Measurements from ENCODE around the gene LIPC. TPM values are rescaled to one million over a fixed set of nuclear protein-coding genes. Genes with fewer than 3 reads are reported as not detected.

The LIPC gene
- total and polyA plus RNA-seq, 2 donors (not counting 1 experiment from before 2014, with no cell fraction given) = 0.82 to 4.0 TPM

DNA sequence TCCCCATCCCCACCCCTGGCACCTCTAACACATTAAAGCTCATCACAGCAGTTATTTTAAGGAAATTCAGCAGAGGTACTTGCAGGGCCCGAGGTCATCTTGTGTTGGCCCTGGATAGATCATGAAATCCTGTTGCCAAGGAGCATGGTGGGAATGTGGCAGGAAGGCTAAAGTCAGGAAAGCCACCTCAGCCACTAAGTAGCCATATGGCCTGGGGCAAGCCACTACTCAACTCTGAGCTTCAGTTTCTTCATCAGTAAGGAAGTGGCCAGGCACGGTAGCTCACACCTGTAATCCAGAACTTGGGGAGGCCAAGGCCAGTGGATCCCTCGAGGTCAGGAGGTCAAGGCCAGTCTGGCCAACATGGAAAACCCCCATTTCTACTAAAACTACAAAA lies 55.9 kb downstream of the LIPC start:
- Histone ChIP-seq H3K27ac (ENCODE audit: insufficient read depth, low read length) (no peak overlapping the region), H3K4me2 (ENCODE audit: extremely low read depth, insufficient read depth, low read length) (no peak overlapping the region), H3K36me3 (ENCODE audit: control insufficient read depth, insufficient read depth, low read length) (no peaks in the 10 kb centered on the region), H3K9me3 (ENCODE audit: control insufficient read depth, insufficient read depth, low read depth, low read length) (no peaks in the 10 kb centered on the region), H4K20me1 (ENCODE audit: control insufficient read depth, extremely low read depth, insufficient read depth, low read length) (no peaks in the 10 kb centered on the region), H2AFZ (ENCODE audit: low read length) (no peak overlapping the region), H3K27me3 (ENCODE audit: control insufficient read depth, insufficient read depth, low read length) (no peaks in the 10 kb centered on the region), H3K79me2 (ENCODE audit: control insufficient read depth, insufficient read depth, low read length) (no peaks in the 10 kb centered on the region), H3K4me3 (replicated peaks in 1 of 4; ENCODE audit: control extremely low read depth in 1 of 4, insufficient read depth in 1 of 4, low read depth in 3 of 4, low read length in 4 of 4) (no peak overlapping the region), H3K4me1 (ENCODE audit: control insufficient read depth, extremely low read depth, insufficient read depth, low read length) (no peaks in the 10 kb centered on the region), H3K9ac (ENCODE audit: insufficient read depth, low read length) (no peak overlapping the region)
- no peak for DNase-seq (ENCODE audit: low read depth in 2 of 2)
- TF ChIP-seq, protein P1, sequence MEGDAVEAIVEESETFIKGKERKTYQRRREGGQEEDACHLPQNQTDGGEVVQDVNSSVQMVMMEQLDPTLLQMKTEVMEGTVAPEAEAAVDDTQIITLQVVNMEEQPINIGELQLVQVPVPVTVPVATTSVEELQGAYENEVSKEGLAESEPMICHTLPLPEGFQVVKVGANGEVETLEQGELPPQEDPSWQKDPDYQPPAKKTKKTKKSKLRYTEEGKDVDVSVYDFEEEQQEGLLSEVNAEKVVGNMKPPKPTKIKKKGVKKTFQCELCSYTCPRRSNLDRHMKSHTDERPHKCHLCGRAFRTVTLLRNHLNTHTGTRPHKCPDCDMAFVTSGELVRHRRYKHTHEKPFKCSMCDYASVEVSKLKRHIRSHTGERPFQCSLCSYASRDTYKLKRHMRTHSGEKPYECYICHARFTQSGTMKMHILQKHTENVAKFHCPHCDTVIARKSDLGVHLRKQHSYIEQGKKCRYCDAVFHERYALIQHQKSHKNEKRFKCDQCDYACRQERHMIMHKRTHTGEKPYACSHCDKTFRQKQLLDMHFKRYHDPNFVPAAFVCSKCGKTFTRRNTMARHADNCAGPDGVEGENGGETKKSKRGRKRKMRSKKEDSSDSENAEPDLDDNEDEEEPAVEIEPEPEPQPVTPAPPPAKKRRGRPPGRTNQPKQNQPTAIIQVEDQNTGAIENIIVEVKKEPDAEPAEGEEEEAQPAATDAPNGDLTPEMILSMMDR (conservative IDR thresholded peaks at IDR 0.05 in 1 of 2, IDR thresholded peaks at IDR 0.05 in 1 of 2; ENCODE audit: low read depth in 1 of 2, low read length in 2 of 2) = no peak
- no peak for TF ChIP-seq EZH2 (IDR thresholded peaks at IDR 0.05; ENCODE audit: low read length, missing control alignments)

DNA sequence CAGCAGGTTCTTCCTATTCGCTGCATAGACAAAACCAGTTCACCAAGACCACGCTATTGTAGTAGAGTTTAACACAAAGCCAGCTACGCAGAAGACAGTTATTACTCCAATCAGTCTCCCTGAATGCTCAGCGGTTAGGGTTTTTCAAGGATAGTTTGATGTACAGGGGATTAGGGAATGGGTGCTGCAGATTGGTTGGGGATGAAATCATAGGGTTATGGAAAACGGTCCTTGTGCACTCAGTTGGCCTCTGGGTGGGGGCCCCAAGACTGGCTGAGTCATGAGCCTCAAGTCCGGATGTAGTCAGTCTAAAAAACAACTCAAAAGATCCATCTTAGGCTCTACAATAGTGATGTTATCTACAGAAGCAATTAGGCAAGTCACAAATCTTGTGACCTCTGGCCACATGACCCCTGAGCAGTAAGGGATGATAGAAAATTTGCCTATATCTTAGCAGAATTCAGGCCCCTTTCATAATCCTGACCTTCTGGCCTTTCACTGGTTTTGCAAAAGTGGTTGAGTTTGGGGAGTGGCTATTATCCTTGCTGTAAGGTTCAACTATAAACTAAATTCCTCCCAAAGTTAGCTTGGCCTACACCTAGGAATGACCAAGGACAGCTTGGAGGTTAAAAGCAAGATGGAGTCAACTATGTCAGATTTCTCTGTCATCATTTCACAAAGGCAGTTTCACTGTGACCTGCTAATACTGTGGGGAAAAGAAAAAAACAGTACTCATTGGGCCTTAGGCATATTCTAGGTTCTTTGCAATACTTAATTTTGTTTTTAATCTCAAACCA lies 57.7 kb downstream of the LIPC start:
- Histone ChIP-seq H3K36me3 (ENCODE audit: control insufficient read depth, insufficient read depth, low read length) (no peaks in the 10 kb centered on the region), H3K4me2 (ENCODE audit: extremely low read depth, insufficient read depth, low read length) (no peak overlapping the region), H3K4me1 (ENCODE audit: control insufficient read depth, extremely low read depth, insufficient read depth, low read length) (no peaks in the 10 kb centered on the region), H3K27ac (ENCODE audit: insufficient read depth, low read length) (no peak overlapping the region), H3K27me3 (ENCODE audit: control insufficient read depth, insufficient read depth, low read length) (no peaks in the 10 kb centered on the region), H3K4me3 (replicated peaks in 1 of 4; ENCODE audit: control extremely low read depth in 1 of 4, insufficient read depth in 1 of 4, low read depth in 3 of 4, low read length in 4 of 4) (no peak overlapping the region), H2AFZ (ENCODE audit: low read length) (no peak overlapping the region), H3K79me2 (ENCODE audit: control insufficient read depth, insufficient read depth, low read length) (no peaks in the 10 kb centered on the region), H3K9ac (ENCODE audit: insufficient read depth, low read length) (no peak overlapping the region), H4K20me1 (ENCODE audit: control insufficient read depth, extremely low read depth, insufficient read depth, low read length) (no peaks in the 10 kb centered on the region), H3K9me3 (ENCODE audit: control insufficient read depth, insufficient read depth, low read depth, low read length) (no peaks in the 10 kb centered on the region)
- no peak for TF ChIP-seq EZH2 (IDR thresholded peaks at IDR 0.05; ENCODE audit: low read length, missing control alignments)
- TF ChIP-seq, protein P1 (conservative IDR thresholded peaks at IDR 0.05 in 1 of 2, IDR thresholded peaks at IDR 0.05 in 1 of 2; ENCODE audit: low read depth in 1 of 2, low read length in 2 of 2) = no peak
- DNase-seq (ENCODE audit: low read depth in 2 of 2) = no peak

DNA sequence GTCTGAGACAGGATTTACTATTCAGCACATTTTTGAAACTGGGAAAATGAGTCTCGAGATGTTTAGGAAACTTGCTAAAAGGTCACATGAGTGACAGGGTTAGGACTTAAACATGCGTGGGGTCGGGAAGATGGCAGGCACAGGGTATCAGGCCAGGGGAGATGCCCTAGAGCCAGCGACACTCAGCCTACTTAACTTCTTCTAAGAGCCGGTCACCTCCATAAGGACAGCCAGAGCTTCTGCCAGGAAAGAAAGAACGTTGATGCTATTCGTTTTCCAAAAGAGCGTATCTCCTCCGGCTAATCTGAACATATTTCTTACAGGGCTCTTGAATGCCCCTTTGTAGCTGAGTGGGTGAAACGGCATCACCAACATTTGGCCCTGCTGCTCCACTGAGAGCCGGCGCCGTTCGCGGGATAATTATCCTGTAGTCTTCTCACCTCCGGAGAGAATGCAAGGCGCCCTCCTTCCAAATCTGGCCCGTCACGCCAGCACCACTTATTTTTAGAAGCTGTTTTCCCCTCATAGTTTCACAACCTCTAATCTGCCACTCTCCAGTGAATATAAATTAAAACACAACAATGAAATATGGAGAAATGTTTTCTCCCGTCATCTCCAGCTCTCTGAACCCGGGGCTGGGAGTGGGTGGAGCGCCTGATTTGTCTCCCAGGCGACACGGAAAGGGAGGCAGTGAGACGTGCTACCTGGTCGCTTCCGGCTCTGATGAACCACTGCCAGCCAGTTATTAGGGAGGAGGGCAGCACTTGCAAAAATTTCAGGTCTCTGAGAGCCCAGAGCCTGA lies 58.5 kb downstream of the LIPC start:
- no peak for DNase-seq (ENCODE audit: low read depth in 2 of 2)
- no peak overlapping the region for H3K9ac ChIP-seq (ENCODE audit: insufficient read depth, low read length)
- TF ChIP-seq, protein P1 (conservative IDR thresholded peaks at IDR 0.05 in 1 of 2, IDR thresholded peaks at IDR 0.05 in 1 of 2; ENCODE audit: low read depth in 1 of 2, low read length in 2 of 2) = no peak
- TF ChIP-seq EZH2 (IDR thresholded peaks at IDR 0.05; ENCODE audit: low read length, missing control alignments) = no peak
- H3K79me2 ChIP-seq (ENCODE audit: control insufficient read depth, insufficient read depth, low read length) = no peaks in the 10 kb centered on the region
- H3K27me3 ChIP-seq (ENCODE audit: control insufficient read depth, insufficient read depth, low read length) = no peaks in the 10 kb centered on the region
- H3K27ac ChIP-seq (ENCODE audit: insufficient read depth, low read length) = no peak overlapping the region
- no peak overlapping the region for H3K4me2 ChIP-seq (ENCODE audit: extremely low read depth, insufficient read depth, low read length)
- H3K4me3 ChIP-seq (replicated peaks in 1 of 4; ENCODE audit: control extremely low read depth in 1 of 4, insufficient read depth in 1 of 4, low read depth in 3 of 4, low read length in 4 of 4) = no peak overlapping the region
- H3K9me3 ChIP-seq (ENCODE audit: control insufficient read depth, insufficient read depth, low read depth, low read length) = no peaks in the 10 kb centered on the region
- no peaks in the 10 kb centered on the region for H4K20me1 ChIP-seq (ENCODE audit: control insufficient read depth, extremely low read depth, insufficient read depth, low read length)
- no peaks in the 10 kb centered on the region for H3K36me3 ChIP-seq (ENCODE audit: control insufficient read depth, insufficient read depth, low read length)
- no peak overlapping the region for H2AFZ ChIP-seq (ENCODE audit: low read length)
- H3K4me1 ChIP-seq (ENCODE audit: control insufficient read depth, extremely low read depth, insufficient read depth, low read length) = no peaks in the 10 kb centered on the region
